LNCAP (cell line): ENCODE data around the gene PRRT2.
A peak's percentile ranks its signal among the peaks of the same experiment; 100 is the strongest.

Source experiments
- TF ChIP-seq, protein P1 (sequence below): fragments of 450-650 bp; IDR thresholded peaks from 2 replicates; pipeline ENCODE4 v1.5.1; 2017; ENCODE audit warnings: mild to moderate bottlenecking

PRRT2 gene

DNA sequence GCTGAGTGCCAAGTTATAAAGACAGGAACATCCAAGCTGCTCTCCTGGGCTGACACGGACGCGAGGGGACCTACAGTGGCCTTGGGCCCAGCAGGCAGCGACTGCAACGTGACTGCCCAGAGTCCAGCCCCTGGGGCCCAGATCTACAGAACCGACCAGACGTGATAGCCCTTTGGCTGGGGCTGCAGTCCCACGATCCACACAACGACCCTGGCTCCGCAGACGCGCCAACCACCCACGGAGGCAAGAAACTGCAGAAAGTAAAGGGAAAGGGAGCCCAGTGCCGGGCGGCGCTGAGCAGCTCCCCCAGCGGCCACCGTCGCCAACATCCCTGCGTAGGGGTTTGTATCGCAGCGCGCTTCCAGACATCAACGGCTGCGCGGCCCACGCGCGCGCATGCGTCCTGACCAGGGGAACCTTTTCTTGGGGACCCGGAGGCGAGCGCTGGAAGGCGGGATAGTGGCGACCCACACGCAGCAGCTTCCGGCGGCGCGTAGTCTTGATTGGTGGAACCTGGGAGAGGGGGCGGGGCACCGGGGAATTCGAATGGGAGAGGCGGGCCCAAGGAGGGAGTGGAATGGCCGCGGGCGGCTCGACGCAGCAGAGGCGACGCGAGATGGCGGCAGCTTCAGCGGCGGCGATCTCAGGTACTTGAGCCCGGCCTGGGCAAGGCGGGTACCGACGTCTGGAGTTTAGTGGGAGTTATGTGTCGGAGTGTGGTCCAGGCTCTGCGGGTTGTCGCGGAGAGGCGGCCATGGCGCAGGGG, 21.6 kb upstream of the PRRT2 start, which contains the start of gene KIF22:
Gene KIF22 (plus strand): TSS at position 569 of the 766 bp plus-strand sequence. CDS start 9 bp downstream, at position 578.
- TF ChIP-seq, protein P1, sequence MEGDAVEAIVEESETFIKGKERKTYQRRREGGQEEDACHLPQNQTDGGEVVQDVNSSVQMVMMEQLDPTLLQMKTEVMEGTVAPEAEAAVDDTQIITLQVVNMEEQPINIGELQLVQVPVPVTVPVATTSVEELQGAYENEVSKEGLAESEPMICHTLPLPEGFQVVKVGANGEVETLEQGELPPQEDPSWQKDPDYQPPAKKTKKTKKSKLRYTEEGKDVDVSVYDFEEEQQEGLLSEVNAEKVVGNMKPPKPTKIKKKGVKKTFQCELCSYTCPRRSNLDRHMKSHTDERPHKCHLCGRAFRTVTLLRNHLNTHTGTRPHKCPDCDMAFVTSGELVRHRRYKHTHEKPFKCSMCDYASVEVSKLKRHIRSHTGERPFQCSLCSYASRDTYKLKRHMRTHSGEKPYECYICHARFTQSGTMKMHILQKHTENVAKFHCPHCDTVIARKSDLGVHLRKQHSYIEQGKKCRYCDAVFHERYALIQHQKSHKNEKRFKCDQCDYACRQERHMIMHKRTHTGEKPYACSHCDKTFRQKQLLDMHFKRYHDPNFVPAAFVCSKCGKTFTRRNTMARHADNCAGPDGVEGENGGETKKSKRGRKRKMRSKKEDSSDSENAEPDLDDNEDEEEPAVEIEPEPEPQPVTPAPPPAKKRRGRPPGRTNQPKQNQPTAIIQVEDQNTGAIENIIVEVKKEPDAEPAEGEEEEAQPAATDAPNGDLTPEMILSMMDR, result peak; percentile 74

DNA sequence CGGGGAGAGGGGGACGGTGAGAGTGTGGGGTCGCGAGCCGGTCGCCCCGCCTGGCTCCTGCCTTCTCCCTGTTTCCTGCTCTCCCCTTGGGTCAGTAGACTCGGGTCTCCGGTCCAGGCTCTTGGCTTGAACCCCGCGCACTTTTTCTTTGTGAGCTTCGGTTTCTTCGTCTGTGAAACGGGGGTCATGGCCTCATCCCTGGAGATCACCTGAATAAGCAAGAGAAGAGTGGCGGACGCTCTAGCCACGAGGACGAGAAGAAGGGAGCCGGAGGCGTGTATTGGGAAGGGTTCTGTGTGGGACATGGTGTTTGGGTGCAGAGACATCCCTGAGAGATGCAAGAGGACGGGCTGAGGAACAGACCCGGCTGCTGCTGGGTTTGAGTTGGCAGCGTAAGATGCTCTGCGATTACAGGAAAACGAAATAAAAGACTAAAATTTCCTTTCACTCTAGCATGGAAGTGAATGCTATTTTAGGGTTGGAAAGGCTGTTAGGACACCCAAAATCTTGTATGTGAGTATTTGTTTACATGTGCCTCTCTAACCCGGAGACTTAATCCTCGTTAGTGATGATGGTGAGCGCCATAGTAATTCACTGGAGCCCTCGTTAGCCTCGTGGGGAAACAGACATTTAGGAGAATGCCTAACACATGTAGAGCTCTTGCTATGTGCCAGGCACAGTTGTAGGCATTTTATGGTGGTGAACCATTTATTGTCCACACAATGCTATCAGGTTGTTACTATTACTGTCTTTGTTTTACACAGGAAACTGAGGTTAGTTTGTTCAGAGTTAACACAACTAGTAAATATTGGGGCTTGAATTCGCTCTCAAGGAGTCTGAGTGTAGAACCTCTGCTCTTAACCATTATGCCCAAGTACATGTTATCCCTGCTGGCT, 20.8 kb upstream of the PRRT2 start:
- TF ChIP-seq, protein P1, result no peak

DNA sequence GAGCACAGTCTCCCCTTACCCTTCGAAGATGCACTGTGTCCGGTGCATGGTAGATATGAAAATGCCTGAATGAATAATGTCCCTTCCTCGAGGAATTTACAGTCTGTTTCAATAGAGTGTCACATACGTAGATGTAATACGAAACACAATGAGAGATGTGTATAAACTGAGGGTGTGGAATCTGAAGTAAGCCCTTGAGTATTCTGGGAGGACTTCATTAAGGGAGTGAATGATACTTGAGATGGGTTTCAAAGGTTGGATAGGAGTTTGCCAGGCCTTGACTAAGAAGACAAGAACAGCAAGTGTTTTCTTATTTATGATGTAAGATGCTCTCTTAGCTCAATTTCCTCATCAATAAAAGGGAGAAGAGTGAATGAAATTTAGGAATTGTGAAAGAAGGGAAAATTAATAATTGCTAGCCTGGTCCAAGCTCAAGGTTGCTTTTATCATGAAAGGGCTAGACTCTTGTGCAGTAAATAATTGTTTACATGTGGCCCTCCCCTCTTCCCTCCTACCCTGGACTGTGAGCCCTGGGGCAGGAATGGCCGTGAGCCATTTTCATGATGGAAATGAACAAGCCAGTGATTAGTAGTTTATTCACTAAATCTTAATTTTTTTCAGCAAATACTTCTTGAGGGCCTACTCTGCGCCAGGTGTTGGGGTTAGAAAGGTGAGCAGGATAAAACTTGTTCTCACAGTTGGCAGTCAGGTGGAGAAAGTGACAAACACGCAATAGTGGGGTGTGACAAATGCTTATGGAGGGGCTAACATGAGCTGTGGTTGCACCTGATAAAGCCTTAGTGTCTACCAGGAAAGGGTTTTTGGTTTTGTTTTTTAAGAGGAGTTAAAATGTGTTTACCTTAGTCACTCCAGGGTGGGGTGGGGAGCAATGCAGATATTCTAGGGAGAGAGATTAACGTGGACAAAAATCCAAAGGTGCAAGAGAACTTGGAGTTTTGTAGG, 19.9 kb upstream of the PRRT2 start:
- TF ChIP-seq, protein P1, result no peak

DNA sequence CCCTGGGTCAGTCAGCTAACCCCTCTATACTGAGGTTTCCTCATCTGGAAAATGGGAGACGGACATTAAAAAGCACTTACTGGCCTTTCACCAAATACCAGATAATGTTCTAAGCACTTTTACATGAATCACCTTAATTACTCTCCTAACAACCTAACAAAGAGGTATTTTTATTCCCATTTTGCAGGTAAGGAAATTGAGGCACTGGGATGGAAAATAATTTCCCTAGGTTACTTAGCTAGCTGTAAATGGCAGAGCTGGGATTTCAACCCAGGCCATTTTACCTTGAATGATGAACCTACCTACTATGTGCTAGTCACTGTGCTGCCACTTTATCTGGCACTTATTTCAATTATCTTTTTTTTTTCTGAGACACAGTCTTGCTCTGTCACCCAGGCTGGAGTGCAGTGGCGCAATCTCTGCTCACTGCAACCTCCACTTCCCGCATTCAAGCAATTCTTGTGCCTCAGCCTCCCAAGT, 17.7 kb upstream of the PRRT2 start:
- TF ChIP-seq, protein P1, result no peak

DNA sequence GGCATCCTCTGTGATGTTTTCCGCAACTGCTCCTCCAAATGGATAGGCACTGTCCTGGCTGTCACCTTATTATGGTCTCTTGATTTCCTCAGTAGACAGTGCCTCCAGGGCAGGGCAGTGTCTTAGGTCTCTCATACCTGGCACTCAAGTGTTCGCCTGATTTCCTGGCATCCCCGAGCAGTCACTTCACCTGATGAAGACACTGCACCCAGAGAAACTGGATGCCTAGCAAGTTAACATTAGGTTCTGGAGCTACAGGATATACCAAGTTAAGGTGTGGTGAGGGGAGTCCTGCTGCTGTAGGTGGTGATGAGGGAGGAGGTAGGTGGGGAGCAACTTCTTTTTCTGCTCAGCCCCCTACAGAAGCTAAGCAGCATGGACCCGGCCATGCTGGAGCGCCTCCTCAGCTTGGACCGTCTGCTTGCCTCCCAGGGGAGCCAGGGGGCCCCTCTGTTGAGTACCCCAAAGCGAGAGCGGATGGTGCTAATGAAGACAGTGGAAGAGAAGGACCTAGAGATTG, 9.5 kb upstream of the PRRT2 start:
- TF ChIP-seq, protein P1, result no peak

DNA sequence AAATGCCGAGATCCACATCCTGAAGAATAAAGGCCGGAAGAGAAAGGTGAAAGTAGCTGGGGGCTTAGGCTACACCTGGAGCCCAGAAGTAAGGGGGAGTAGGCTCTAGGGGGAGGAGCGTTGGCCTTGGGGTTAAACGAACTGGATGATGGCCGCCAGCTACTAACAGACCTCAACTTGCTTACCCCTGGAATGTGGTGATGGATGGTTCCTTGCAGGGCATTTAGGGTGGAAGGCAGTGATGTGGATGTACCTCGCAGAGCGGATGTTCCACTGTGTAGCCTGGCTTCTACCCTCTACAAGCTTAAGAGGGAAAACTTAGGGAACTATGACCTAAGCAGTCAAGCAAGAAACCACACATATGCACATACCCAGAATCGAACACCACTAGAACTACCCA, 8.0 kb upstream of the PRRT2 start:
- TF ChIP-seq, protein P1, result no peak
